Panc1 (cell line): ENCODE measurements around the gene ZNF674. TPM values are rescaled to one million over a fixed set of nuclear protein-coding genes. Genes with fewer than 3 reads are reported as not detected.

Experiments
- ATAC-seq: fragments of 200-7000 bp; cut with Tn5 transposase; 2 replicates; pipeline ENCODE4 v1.9.1; 2020; ENCODE audit warnings: mild to moderate bottlenecking, moderate library complexity
- BruUV-seq: library from RNA; stranded (reverse); fragments of 400-500 nt; replicated peaks from 2 replicates; lab custom pipeline; 2021; lab: Mats Ljungman, UMichigan
- CTCF ChIA-PET: fragments of 300-600 bp; sonication (Branson Sonifier 250); formaldehyde crosslinking; loops from one replicate; lab custom pipeline; 2022; ENCODE audit warnings: antibody characterized with exemption; lab: Charles Lee
- POLR2A ChIA-PET: fragments of 300-600 bp; sonication (Branson Sonifier 250); formaldehyde crosslinking; loops from one replicate; lab custom pipeline; 2022; ENCODE audit warnings: antibody characterized with exemption; lab: Charles Lee
- DNase-seq: peaks from one replicate; pipeline ENCODE4 v3.0.0-alpha.2; 2010; ENCODE audit warnings: low read depth, low spot score
- H3K27ac ChIP-seq: 2 replicates; pipeline ENCODE4 v1.5.1; 2011; ENCODE audit warnings: mild to moderate bottlenecking, low read length, inconsistent platforms
- H3K27me3 ChIP-seq: fragments of 200-500 bp; sonication (Bioruptor generic); 2 replicates; pipeline ENCODE4 v1.6.0; 2014; ENCODE audit warnings: low read length, inconsistent platforms; ENCODE audit not compliant: control insufficient read depth, insufficient read depth
- H3K36me3 ChIP-seq: fragments of 200-500 bp; sonication (Bioruptor generic); 2 replicates; pipeline ENCODE4 v1.5.1; 2014; ENCODE audit warnings: inconsistent platforms, mild to moderate bottlenecking, low read length, moderate library complexity; ENCODE audit not compliant: control insufficient read depth, insufficient read depth
- H3K4me1 ChIP-seq: 2 replicates; pipeline ENCODE4 v1.5.1; 2011; ENCODE audit warnings: inconsistent platforms, mild to moderate bottlenecking, low read length, moderate library complexity; ENCODE audit not compliant: control insufficient read depth, insufficient read depth
- H3K4me3 ChIP-seq, 2 experiments: 2 replicates each; pipeline ENCODE4 v1.5.1; 2011 to 2012; ENCODE audit warnings: low read depth in 2 of 2, low read length in 2 of 2, mild to moderate bottlenecking in 2 of 2, inconsistent platforms in 1 of 2, moderate library complexity in 1 of 2
- H3K9me3 ChIP-seq: fragments of 200-500 bp; sonication (Bioruptor generic); 2 replicates; pipeline ENCODE4 v1.5.1; 2014; ENCODE audit warnings: low read depth, mild to moderate bottlenecking, inconsistent platforms, low read length, moderate library complexity; ENCODE audit not compliant: control insufficient read depth, insufficient read depth
- POLR2AphosphoS5 ChIP-seq: IDR thresholded peaks from 2 replicates; pipeline ENCODE4 v1.6.1; 2012; ENCODE audit warnings: mild to moderate bottlenecking, low read depth, low read length, moderate library complexity
- REST ChIP-seq, 2 experiments: IDR thresholded peaks; 2 replicates each; pipeline ENCODE4 v1.6.1; 2011 to 2012; ENCODE audit warnings: low read depth in 2 of 2, control low read depth in 1 of 2, low read length in 1 of 2, mild to moderate bottlenecking in 1 of 2, moderate library complexity in 1 of 2; ENCODE audit not compliant: insufficient read depth in 1 of 2
- SIN3A ChIP-seq: IDR thresholded peaks from 2 replicates; pipeline ENCODE4 v1.6.1; 2012; ENCODE audit warnings: low read depth, mild to moderate bottlenecking, low read length, moderate library complexity, borderline replicate concordance; ENCODE audit not compliant: insufficient read depth
- TCF7L2 ChIP-seq: IDR thresholded peaks from 2 replicates; pipeline ENCODE4 v1.6.1; 2011; ENCODE audit warnings: mild to moderate bottlenecking, low read depth, low read length, inconsistent platforms
- in situ Hi-C: cut with HindIII; loops from 2 replicates; pipeline ENCODE4 v1.10.0; 2016; ENCODE audit warnings: low sequenced_read_pairs, low pct_unique_long_range_greater_than_20kb
- intact Hi-C: fragments of 100-400 bp; cut with micrococcal nuclease; formaldehyde crosslinking; loops from one replicate; pipeline ENCODE4 v1.10.0; 2022; ENCODE audit not compliant: unreplicated experiment
- total RNA-seq: library from RNA; stranded (reverse); gene quantifications from one replicate; pipeline ENCODE4 v1.2.1, GENCODE V29; 2021; ENCODE audit not compliant: unreplicated experiment
- TF ChIP-seq, protein P1 (sequence below): fragments of 450-650 bp; IDR thresholded peaks from 2 replicates; pipeline ENCODE4 v1.5.1; 2017; ENCODE audit warnings: mild to moderate bottlenecking

Gene ZNF674
- total RNA-seq, 1 experiment from 2014 or later, result 7.2 TPM

DNA sequence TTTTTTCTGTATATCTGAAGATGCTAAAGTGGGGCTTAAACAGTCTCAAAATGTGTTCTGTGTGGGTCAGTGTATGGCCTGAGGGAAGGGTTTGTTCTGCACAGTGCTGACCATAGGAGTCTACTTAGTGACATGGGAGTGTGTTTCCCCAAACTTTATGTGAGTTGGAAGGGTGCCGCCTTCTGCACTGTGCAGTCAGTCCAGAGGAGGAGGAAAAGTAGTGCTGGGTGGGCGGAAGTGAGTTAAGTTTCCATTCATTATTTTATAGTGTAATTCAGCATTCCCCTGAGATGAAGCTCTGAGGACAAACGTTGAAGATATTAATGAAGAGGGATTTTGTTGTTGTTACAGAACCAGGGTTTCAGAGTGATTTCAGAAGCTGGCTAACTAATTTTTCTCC is 31.2 kb upstream of the ZNF674 start:
- in situ Hi-C loops (no loop called here), intact Hi-C loops (no loop called here)
- POLR2A ChIA-PET, result interaction anchor here (0.7 kb wide), 1 partner anchor 780 kb away, joined by 4 read pairs; no protein-coding TSS in a partner anchor
- no peak for DNase-seq
- Histone ChIP-seq H3K4me1 (no peaks in the 10 kb centered on the region; the same call in 1 of the 2 replicates), H3K27me3 (no peaks in the 10 kb centered on the region), H3K9me3 (no peaks in the 10 kb centered on the region), H3K36me3 (no peaks in the 10 kb centered on the region), H3K27ac (no peak overlapping the region), H3K4me3 (peak overlapping the region; percentile 68 to 78)
- ATAC-seq, result no peak
- TF ChIP-seq, protein P1, sequence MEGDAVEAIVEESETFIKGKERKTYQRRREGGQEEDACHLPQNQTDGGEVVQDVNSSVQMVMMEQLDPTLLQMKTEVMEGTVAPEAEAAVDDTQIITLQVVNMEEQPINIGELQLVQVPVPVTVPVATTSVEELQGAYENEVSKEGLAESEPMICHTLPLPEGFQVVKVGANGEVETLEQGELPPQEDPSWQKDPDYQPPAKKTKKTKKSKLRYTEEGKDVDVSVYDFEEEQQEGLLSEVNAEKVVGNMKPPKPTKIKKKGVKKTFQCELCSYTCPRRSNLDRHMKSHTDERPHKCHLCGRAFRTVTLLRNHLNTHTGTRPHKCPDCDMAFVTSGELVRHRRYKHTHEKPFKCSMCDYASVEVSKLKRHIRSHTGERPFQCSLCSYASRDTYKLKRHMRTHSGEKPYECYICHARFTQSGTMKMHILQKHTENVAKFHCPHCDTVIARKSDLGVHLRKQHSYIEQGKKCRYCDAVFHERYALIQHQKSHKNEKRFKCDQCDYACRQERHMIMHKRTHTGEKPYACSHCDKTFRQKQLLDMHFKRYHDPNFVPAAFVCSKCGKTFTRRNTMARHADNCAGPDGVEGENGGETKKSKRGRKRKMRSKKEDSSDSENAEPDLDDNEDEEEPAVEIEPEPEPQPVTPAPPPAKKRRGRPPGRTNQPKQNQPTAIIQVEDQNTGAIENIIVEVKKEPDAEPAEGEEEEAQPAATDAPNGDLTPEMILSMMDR, result no peak
- TF ChIP-seq SIN3A (no peak), POLR2AphosphoS5 (no peak), REST (IDR thresholded peaks at IDR 0.05; ENCODE audit: insufficient read depth in 1 of 2, low read depth in 2 of 2, low read length in 1 of 2) (no peak), TCF7L2 (no peak)
- CTCF ChIA-PET, result no interaction called here
- BruUV-seq, result no TSS peak

- Histone ChIP-seq H3K9me3 (no peaks in the 10 kb centered on the region), H3K4me1 (no peaks in the 10 kb centered on the region; the same call in 1 of the 2 replicates), H3K4me3 (peak overlapping the region; percentile 68 to 78), H3K27ac (no peak overlapping the region), H3K27me3 (no peaks in the 10 kb centered on the region), H3K36me3 (no peaks in the 10 kb centered on the region)
- DNase-seq (no peak), ATAC-seq (no peak)
- in situ Hi-C loops (no loop called here), intact Hi-C loops (no loop called here)
- ChIA-PET POLR2A (no interaction called here), CTCF (no interaction called here)
- no TSS peak for BruUV-seq
- no peak for TF ChIP-seq TCF7L2
- TF ChIP-seq REST (IDR thresholded peaks at IDR 0.05; ENCODE audit: insufficient read depth in 1 of 2, low read depth in 2 of 2, low read length in 1 of 2), result no peak
- no peak for TF ChIP-seq POLR2AphosphoS5
- TF ChIP-seq, protein P1, result no peak
- no peak for TF ChIP-seq SIN3A
These were observed 30.8 kb upstream of the ZNF674 start for GRCh38 chrX:46575991-46576392.
